IMR-90 (cell line): ENCODE data around the gene FBXW7. TPM values are rescaled to one million over a fixed set of nuclear protein-coding genes. Genes with fewer than 3 reads are reported as not detected.

Experiments used
- ATAC-seq: fragments of 200-7000 bp; cut with Tn5 transposase; 2 replicates; pipeline ENCODE4 v1.9.1; 2020; ENCODE audit warnings: low read depth, mild to moderate bottlenecking, moderate library complexity
- BruUV-seq: library from RNA; stranded (reverse); fragments of 400-500 nt; replicated peaks from 2 replicates; lab custom pipeline; 2021; lab: Mats Ljungman, UMichigan
- CTCF ChIA-PET: fragments of 300-600 bp; formaldehyde crosslinking; extraction: SDS; loops from one replicate; lab custom pipeline; 2021; ENCODE audit warnings: antibody characterized with exemption; lab: Yijun Ruan, JAX
- POLR2A ChIA-PET: fragments of 300-600 bp; sonication (Branson Sonifier 250); formaldehyde crosslinking; loops from one replicate; lab custom pipeline; 2022; ENCODE audit warnings: antibody characterized with exemption; ENCODE audit not compliant: unreplicated experiment; lab: Charles Lee
- DNase-seq: peaks from one replicate; pipeline ENCODE4 v3.0.0; 2013
- H2AFZ ChIP-seq: replicated peaks from 2 replicates; pipeline ENCODE3; 2013; ENCODE audit warnings: low read length, mild to moderate bottlenecking; ENCODE audit not compliant: poor library complexity
- H2AK5ac ChIP-seq: 2 replicates; pipeline ENCODE4 v1.6.1; 2013; ENCODE audit warnings: low read depth, low read length, inconsistent platforms
- H2AK9ac ChIP-seq: replicated peaks from 2 replicates; pipeline ENCODE3; 2013; ENCODE audit warnings: mild to moderate bottlenecking, low read depth, low read length, moderate library complexity; ENCODE audit not compliant: poor library complexity
- H2BK120ac ChIP-seq: 2 replicates; pipeline ENCODE4 v1.6.1; 2013; ENCODE audit warnings: low read depth, low read length, inconsistent platforms
- H2BK15ac ChIP-seq: 3 replicates; pipeline ENCODE4 v1.6.1; 2013; ENCODE audit warnings: low read depth, low read length, inconsistent platforms
- H2BK20ac ChIP-seq: 2 replicates; pipeline ENCODE4 v1.6.1; 2013; ENCODE audit warnings: low read depth, mild to moderate bottlenecking, inconsistent platforms, low read length, moderate library complexity
- H2BK5ac ChIP-seq: 2 replicates; pipeline ENCODE4 v1.6.1; 2013; ENCODE audit warnings: mild to moderate bottlenecking, low read depth, low read length, inconsistent platforms; ENCODE audit not compliant: poor library complexity, severe bottlenecking
- H3K14ac ChIP-seq: replicated peaks from 2 replicates; pipeline ENCODE4 v1.6.1; 2013; ENCODE audit warnings: low read depth, low read length, inconsistent platforms
- H3K18ac ChIP-seq: 2 replicates; pipeline ENCODE4 v1.6.1; 2013; ENCODE audit warnings: low read depth, low read length, control low read depth
- H3K23ac ChIP-seq: 2 replicates; pipeline ENCODE4 v1.6.1; 2013; ENCODE audit warnings: low read depth, low read length, inconsistent platforms
- H3K27ac ChIP-seq: 2 replicates; pipeline ENCODE4 v1.5.1; 2013; ENCODE audit warnings: mild to moderate bottlenecking, control low read depth, low read length; ENCODE audit not compliant: insufficient read depth
- H3K27me3 ChIP-seq: 2 replicates; pipeline ENCODE4 v1.6.1; 2013; ENCODE audit warnings: low read length; ENCODE audit not compliant: control insufficient read depth, insufficient read depth
- H3K36me3 ChIP-seq: 2 replicates; pipeline ENCODE4 v1.6.1; 2013; ENCODE audit warnings: low read length, mixed read lengths; ENCODE audit not compliant: control insufficient read depth, insufficient read depth
- H3K4ac ChIP-seq: 2 replicates; pipeline ENCODE4 v1.6.1; 2013; ENCODE audit warnings: low read depth, low read length, inconsistent platforms
- H3K4me1 ChIP-seq: 2 replicates; pipeline ENCODE4 v1.6.1; 2013; ENCODE audit warnings: low read length, mixed read lengths; ENCODE audit not compliant: control insufficient read depth, insufficient read depth
- H3K4me2 ChIP-seq: 2 replicates; pipeline ENCODE4 v1.6.1; 2013; ENCODE audit warnings: low read depth, mild to moderate bottlenecking, control low read depth, low read length, moderate library complexity
- H3K4me3 ChIP-seq: 2 replicates; pipeline ENCODE4 v1.5.1; 2013; ENCODE audit warnings: low read depth, mild to moderate bottlenecking, control low read depth, low read length, moderate library complexity; ENCODE audit not compliant: insufficient read depth
- H3K56ac ChIP-seq: 2 replicates; pipeline ENCODE4 v1.6.1; 2013; ENCODE audit warnings: low read length, inconsistent platforms; ENCODE audit not compliant: insufficient read depth; ENCODE audit errors: extremely low read depth
- H3K79me1 ChIP-seq, 2 experiments: 2 replicates each; pipeline ENCODE4 v1.6.1; 2013; ENCODE audit warnings: low read length in 2 of 2, inconsistent platforms in 1 of 2, low read depth in 1 of 2
- H3K9ac ChIP-seq: 2 replicates; pipeline ENCODE4 v1.6.1; 2013; ENCODE audit warnings: low read depth, low read length, control low read depth
- H3K9me1 ChIP-seq: 2 replicates; pipeline ENCODE4 v1.6.1; 2013; ENCODE audit warnings: low read length, inconsistent platforms; ENCODE audit not compliant: insufficient read depth
- H3K9me3 ChIP-seq: 2 replicates; pipeline ENCODE4 v1.6.1; 2013; ENCODE audit warnings: low read length; ENCODE audit not compliant: control insufficient read depth, insufficient read depth
- H4K20me1 ChIP-seq: 2 replicates; pipeline ENCODE4 v1.6.1; 2013; ENCODE audit warnings: low read length, inconsistent platforms; ENCODE audit not compliant: insufficient read depth
- H4K5ac ChIP-seq: 2 replicates; pipeline ENCODE4 v1.6.1; 2013; ENCODE audit warnings: mild to moderate bottlenecking, low read depth, low read length, control low read depth
- H4K8ac ChIP-seq, 2 experiments: 2 replicates each; pipeline ENCODE4 v1.6.1; 2013; ENCODE audit warnings: low read depth in 2 of 2, low read length in 2 of 2, control low read depth in 1 of 2, inconsistent platforms in 1 of 2
- H4K91ac ChIP-seq: 2 replicates; pipeline ENCODE4 v1.6.1; 2013; ENCODE audit warnings: low read depth, low read length, inconsistent platforms; ENCODE audit not compliant: insufficient read depth
- CEBPB ChIP-seq: IDR thresholded peaks from 2 replicates; pipeline ENCODE4 v1.6.1; 2012; ENCODE audit warnings: low read depth, low read length, improper control_type of control experiment
- MXI1 ChIP-seq: IDR thresholded peaks from 2 replicates; pipeline ENCODE4 v1.6.1; 2012; ENCODE audit warnings: low read depth, mild to moderate bottlenecking, low read length, moderate library complexity, borderline replicate concordance
- WGBS, 2 experiments: methylation state at CpG; one replicate each; pipeline versions ENCODE4 v1.1.5 to v1.1.7; 2013; ENCODE audit warnings: missing lambda C conversion rate in 2 of 2; ENCODE audit not compliant: insufficient read length in 1 of 2; ENCODE audit errors: extremely low coverage in 2 of 2; 5-methylcytosine and 5-hydroxymethylcytosine counted together
- dilution Hi-C: fragments of 300-500 bp; cut with HindIII; formaldehyde crosslinking; loops from one replicate; pipeline ENCODE4 v1.14.3; 2018; ENCODE audit warnings: low sequenced_read_pairs; ENCODE audit not compliant: unreplicated experiment
- in situ Hi-C: fragments of 300-500 bp; cut with MboI; formaldehyde crosslinking; loops from 3 replicates; pipeline ENCODE4 v1.14.3; 2019; ENCODE audit warnings: low sequenced_read_pairs, inconsistent platforms, mixed read lengths
- intact Hi-C: fragments of 100-400 bp; cut with micrococcal nuclease; formaldehyde crosslinking; loops from 2 replicates; pipeline ENCODE4 v1.10.0; 2022
- polyA plus RNA-seq, 3 experiments: library from polyadenylated mRNA; depleted of rRNA; stranded (reverse); fragments of >200 nt; gene quantifications; 2 replicates each; pipeline ENCODE4 v1.2.3, GENCODE V29; 2012; ENCODE audit warnings: low replicate concordance in 1 of 3
- total RNA-seq: library from RNA; depleted of rRNA; stranded (reverse); fragments of >200 nt; gene quantifications from 2 replicates; pipeline ENCODE4 v1.2.3, GENCODE V29; 2012

FBXW7 gene
- total and polyA plus RNA-seq, 2 of the 4 experiments (the other 2 are of a cell fraction): 7.2 to 27.4 TPM

- no peak for TF ChIP-seq CEBPB
Observed at GRCh38 chr4:152359208-152360044, 176.5 kb downstream of the FBXW7 start (continued).

- H3K9me1 ChIP-seq: no peaks in the 10 kb centered on the region
- TF ChIP-seq CEBPB (peak; percentile 85), MXI1 (no peak)
- H2BK20ac ChIP-seq: no peak overlapping the region
- peak; percentile 45 for DNase-seq
- no peak overlapping the region for H2BK120ac ChIP-seq
- H2AK9ac ChIP-seq: no peak overlapping the region
- no peak overlapping the region for H3K9ac ChIP-seq
- intact Hi-C loops: loop anchor here (10.0 kb wide), 3 partner anchors 252 to 1232 kb away; no protein-coding TSS in a partner anchor
- 0 out of 2 replicates have a peak, but pooled peaks cover 2% of the 10 kb centered on the region for H3K4me1 ChIP-seq
- H2AFZ ChIP-seq: no peak overlapping the region
- in situ Hi-C loops: no loop called here
- no peaks in the 10 kb centered on the region for H3K27me3 ChIP-seq
- H3K4ac ChIP-seq: 0 out of 2 replicates have a peak overlapping the region, but pooled peaks have one; percentile 9
- peaks cover 0 to 4% of the 10 kb centered on the region in 2 experiments; a peak in 3 of 4 replicates for H3K79me1 ChIP-seq
- dilution Hi-C loops: no loop called here
- no peaks in the 10 kb centered on the region for H3K9me3 ChIP-seq
- no peak overlapping the region for H3K4me2 ChIP-seq
- no peak overlapping the region for H3K27ac ChIP-seq
- no peak overlapping the region for H2BK15ac ChIP-seq
- ChIA-PET POLR2A (no interaction called here), CTCF (no interaction called here)
- H4K91ac ChIP-seq: no peak overlapping the region
- H3K4me3 ChIP-seq: no peak overlapping the region
- no peaks in the 10 kb centered on the region for H3K36me3 ChIP-seq
- H2AK5ac ChIP-seq: no peak overlapping the region
- no TSS peak for BruUV-seq
- peak overlapping the region; percentile 61 for H2BK5ac ChIP-seq
- H3K56ac ChIP-seq: no peak overlapping the region
- no peak overlapping the region for H3K23ac ChIP-seq
- no CpG with 5 or more reads among the region's 6 CpGs for WGBS, 2 experiments
- no peak overlapping the region for H4K5ac ChIP-seq
- no peak overlapping the region for H3K18ac ChIP-seq
- H4K20me1 ChIP-seq: no peaks in the 10 kb centered on the region
- H3K14ac ChIP-seq: no peak overlapping the region
- H4K8ac ChIP-seq: no peak overlapping the region
- ATAC-seq: no peak
Observed at GRCh38 chr4:152357206-152357605, 178.7 kb downstream of the FBXW7 start.
